SH-SY5Y (cell line): Measurements from ENCODE around the gene TFPI2.

ENCODE experiments used
- GATA2 ChIP-seq: IDR thresholded peaks from 2 replicates; pipeline ENCODE4 v1.6.1; 2011; ENCODE audit warnings: mild to moderate bottlenecking, low read depth, low read length
- GATA3 ChIP-seq: IDR thresholded peaks from 2 replicates; pipeline ENCODE4 v1.6.1; 2011; ENCODE audit warnings: low read depth, mild to moderate bottlenecking, low read length, moderate library complexity

DNA sequence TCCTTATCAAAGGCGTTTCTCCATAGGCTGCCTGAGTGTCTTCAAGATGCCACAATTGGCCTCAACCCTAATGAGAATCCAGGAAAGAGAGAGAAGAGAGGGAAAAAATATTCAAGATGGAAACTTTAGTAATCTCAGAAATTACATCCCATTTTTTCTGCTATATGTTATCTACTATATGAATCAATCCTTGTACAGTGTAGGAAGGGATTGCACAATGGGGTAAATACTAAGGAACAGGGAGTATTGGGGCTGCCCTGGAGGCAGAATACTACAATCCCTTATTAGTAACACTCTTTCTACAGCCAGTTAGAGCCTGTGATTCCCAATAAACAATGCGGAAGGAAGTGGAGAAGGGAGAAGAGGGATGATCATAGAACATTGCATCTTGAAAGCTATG lies 27.9 kb downstream of the TFPI2 start:
- TF ChIP-seq GATA3 (no peak), GATA2 (no peak)
